Measurements from ENCODE around the gene SNAPC2.
A peak's percentile ranks its signal among the peaks of the same experiment; 100 is the strongest.

SNAPC2 gene

GRCh38 chr19:7904074-7905020 is 15.8 kb upstream of the SNAPC2 start:
- H3K4me3 ChIP-seq (ENCODE audit: insufficient read depth in 1 of 2, low read depth in 1 of 2, low read length in 2 of 2), result peak overlapping the region; percentile 89 to 97
- H3K9ac ChIP-seq (ENCODE audit: low read length), result peak overlapping the region; percentile 93
- H3K23ac ChIP-seq (ENCODE audit: low read length in 2 of 2), result no peak overlapping the region
- H3K14ac ChIP-seq (ENCODE audit: low read length in 2 of 2), result peak overlapping the region in 1 of 2 experiments; percentile 5
- peak; percentile 41 for DNase-seq
- H2BK120ac ChIP-seq (ENCODE audit: low read depth, low read length), result peak overlapping the region; percentile 91
- peak overlapping the region; percentile 17 to 72 for H2BK12ac ChIP-seq (ENCODE audit: low read length in 2 of 2)
- H2BK15ac ChIP-seq (ENCODE audit: low read depth, poor library complexity, severe bottlenecking), result peak overlapping the region; percentile 70
- H2BK5ac ChIP-seq (ENCODE audit: low read depth, low read length, poor library complexity, severe bottlenecking), result peak overlapping the region; percentile 53
- H2AK5ac ChIP-seq (ENCODE audit: low read length, severe bottlenecking), result peak overlapping the region; percentile 12
- peak overlapping the region; percentile 75 for H4K8ac ChIP-seq (ENCODE audit: low read length)
- 28% methylated on average over 33 of the region's 68 CpGs for whole genome bisulfite sequencing
- H3K27me3 ChIP-seq (ENCODE audit: control insufficient read depth in 1 of 2, insufficient read depth in 1 of 2, low read length in 2 of 2), result no peaks in the 10 kb centered on the region
- H3K4me1 ChIP-seq (ENCODE audit: control insufficient read depth, insufficient read depth, low read depth, low read length), result peaks cover 43% of the 10 kb centered on the region
- peak overlapping the region; percentile 80 to 88 for H3K4ac ChIP-seq (ENCODE audit: low read depth in 1 of 2, low read length in 2 of 2)
- peak overlapping the region; percentile 74 for H4K91ac ChIP-seq (ENCODE audit: low read length)
- H3K36me3 ChIP-seq (ENCODE audit: control insufficient read depth in 1 of 2, insufficient read depth in 2 of 2, low read depth in 1 of 2, low read length in 2 of 2), result peaks cover 20 to 56% of the 10 kb centered on the region in 2 experiments
- peak overlapping the region; percentile 83 for H3K27ac ChIP-seq (ENCODE audit: low read length, poor library complexity, severe bottlenecking)
- H3K18ac ChIP-seq (ENCODE audit: low read depth in 1 of 2, low read length in 2 of 2), result peak overlapping the region; percentile 92 to 95
- H3K79me1 ChIP-seq (replicated peaks; ENCODE audit: low read length, poor library complexity, severe bottlenecking), result peaks cover 45% of the 10 kb centered on the region
- H3K4me2 ChIP-seq (ENCODE audit: low read length, poor library complexity, severe bottlenecking), result peak overlapping the region; percentile 85
- H2AFZ ChIP-seq (ENCODE audit: low read depth, low read length), result peak overlapping the region; percentile 2
- H3K9me3 ChIP-seq (ENCODE audit: control insufficient read depth, low read length), result no peaks in the 10 kb centered on the region

- Histone ChIP-seq H4K91ac (ENCODE audit: low read length) (no peak overlapping the region), H3K9ac (ENCODE audit: low read length) (peak overlapping the region; percentile 93), H3K4me3 (ENCODE audit: insufficient read depth in 1 of 2, low read depth in 1 of 2, low read length in 2 of 2) (peak overlapping the region; percentile 14 to 97), H3K23ac (ENCODE audit: low read length in 2 of 2) (no peak overlapping the region), H3K27ac (ENCODE audit: low read length, poor library complexity, severe bottlenecking) (no peak overlapping the region), H3K18ac (ENCODE audit: low read depth in 1 of 2, low read length in 2 of 2) (no peak overlapping the region), H2BK15ac (ENCODE audit: low read depth, poor library complexity, severe bottlenecking) (no peak overlapping the region), H4K8ac (ENCODE audit: low read length) (no peak overlapping the region), H2BK12ac (ENCODE audit: low read length in 2 of 2) (no peak overlapping the region), H3K79me1 (replicated peaks; ENCODE audit: low read length, poor library complexity, severe bottlenecking) (peaks cover 47% of the 10 kb centered on the region), H3K4me2 (ENCODE audit: low read length, poor library complexity, severe bottlenecking) (peak overlapping the region; percentile 9), H2BK5ac (ENCODE audit: low read depth, low read length, poor library complexity, severe bottlenecking) (no peak overlapping the region), H2AFZ (ENCODE audit: low read depth, low read length) (no peak overlapping the region), H3K27me3 (ENCODE audit: control insufficient read depth in 1 of 2, insufficient read depth in 1 of 2, low read length in 2 of 2) (no peaks in the 10 kb centered on the region), H3K4ac (ENCODE audit: low read depth in 1 of 2, low read length in 2 of 2) (no peak overlapping the region), H3K14ac (ENCODE audit: low read length in 2 of 2) (no peak overlapping the region), H2BK120ac (ENCODE audit: low read depth, low read length) (no peak overlapping the region), H3K4me1 (ENCODE audit: control insufficient read depth, insufficient read depth, low read depth, low read length) (peaks cover 43% of the 10 kb centered on the region), H3K9me3 (ENCODE audit: control insufficient read depth, low read length) (no peaks in the 10 kb centered on the region), H3K36me3 (ENCODE audit: control insufficient read depth in 1 of 2, insufficient read depth in 2 of 2, low read depth in 1 of 2, low read length in 2 of 2) (peaks cover 14 to 56% of the 10 kb centered on the region in 2 experiments), H2AK5ac (ENCODE audit: low read length, severe bottlenecking) (no peak overlapping the region)
- no peak for DNase-seq
- 81% methylated on average over 9 of the region's 10 CpGs for WGBS
Observed at GRCh38 chr19:7905268-7905667, 14.9 kb upstream of the SNAPC2 start.

GRCh38 chr19:7905859-7906258 is 14.3 kb upstream of the SNAPC2 start:
- no peak for DNase-seq
- peaks cover 18 to 56% of the 10 kb centered on the region in 2 experiments for H3K36me3 ChIP-seq (ENCODE audit: control insufficient read depth in 1 of 2, insufficient read depth in 2 of 2, low read depth in 1 of 2, low read length in 2 of 2)
- no peak overlapping the region for H2AFZ ChIP-seq (ENCODE audit: low read depth, low read length)
- H3K4me2 ChIP-seq (ENCODE audit: low read length, poor library complexity, severe bottlenecking), result no peak overlapping the region
- H4K91ac ChIP-seq (ENCODE audit: low read length), result no peak overlapping the region
- no peaks in the 10 kb centered on the region for H3K27me3 ChIP-seq (ENCODE audit: control insufficient read depth in 1 of 2, insufficient read depth in 1 of 2, low read length in 2 of 2)
- H3K4me1 ChIP-seq (ENCODE audit: control insufficient read depth, insufficient read depth, low read depth, low read length), result peaks cover 43% of the 10 kb centered on the region
- no peak overlapping the region for H3K14ac ChIP-seq (ENCODE audit: low read length in 2 of 2)
- no peak overlapping the region for H3K23ac ChIP-seq (ENCODE audit: low read length in 2 of 2)
- H3K27ac ChIP-seq (ENCODE audit: low read length, poor library complexity, severe bottlenecking), result no peak overlapping the region
- H3K4me3 ChIP-seq (ENCODE audit: insufficient read depth in 1 of 2, low read depth in 1 of 2, low read length in 2 of 2), result no peak overlapping the region
- 99% methylated on average over 10 of the region's 10 CpGs for whole genome bisulfite sequencing
- no peak overlapping the region for H2BK120ac ChIP-seq (ENCODE audit: low read depth, low read length)
- no peak overlapping the region for H2BK5ac ChIP-seq (ENCODE audit: low read depth, low read length, poor library complexity, severe bottlenecking)
- peak overlapping the region; percentile 93 for H3K9ac ChIP-seq (ENCODE audit: low read length)
- no peak overlapping the region for H4K8ac ChIP-seq (ENCODE audit: low read length)
- H2AK5ac ChIP-seq (ENCODE audit: low read length, severe bottlenecking), result no peak overlapping the region
- no peaks in the 10 kb centered on the region for H3K9me3 ChIP-seq (ENCODE audit: control insufficient read depth, low read length)
- no peak overlapping the region for H3K18ac ChIP-seq (ENCODE audit: low read depth in 1 of 2, low read length in 2 of 2)
- no peak overlapping the region for H2BK15ac ChIP-seq (ENCODE audit: low read depth, poor library complexity, severe bottlenecking)
- H3K79me1 ChIP-seq (replicated peaks; ENCODE audit: low read length, poor library complexity, severe bottlenecking), result peaks cover 48% of the 10 kb centered on the region
- no peak overlapping the region for H3K4ac ChIP-seq (ENCODE audit: low read depth in 1 of 2, low read length in 2 of 2)
- no peak overlapping the region for H2BK12ac ChIP-seq (ENCODE audit: low read length in 2 of 2)

DNA sequence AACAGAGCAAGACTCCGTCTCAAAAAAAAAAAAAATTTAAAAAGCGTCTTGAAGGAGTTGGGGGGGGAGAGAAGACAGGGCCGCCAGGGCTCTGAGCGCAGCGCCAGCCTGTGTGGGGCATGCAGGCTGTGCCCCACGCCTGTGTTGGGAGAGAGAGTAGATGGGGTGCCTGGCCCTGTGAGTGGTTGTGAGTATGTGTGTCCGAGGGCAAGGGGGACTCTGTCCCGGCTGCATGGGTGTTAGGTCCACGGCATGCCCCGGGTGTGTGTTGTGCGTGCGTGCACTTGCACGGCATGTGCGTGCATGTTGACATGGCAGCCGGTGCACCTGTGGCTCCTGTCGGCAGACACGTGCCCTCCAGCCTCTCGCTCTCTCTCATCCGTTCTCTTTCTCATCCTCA is 13.0 kb upstream of the SNAPC2 start:
- peaks cover 30 to 64% of the 10 kb centered on the region in 2 experiments for H3K36me3 ChIP-seq (ENCODE audit: control insufficient read depth in 1 of 2, insufficient read depth in 2 of 2, low read depth in 1 of 2, low read length in 2 of 2)
- H4K8ac ChIP-seq (ENCODE audit: low read length), result peak overlapping the region; percentile 43
- H3K9ac ChIP-seq (ENCODE audit: low read length), result no peak overlapping the region
- no peak overlapping the region for H3K23ac ChIP-seq (ENCODE audit: low read length in 2 of 2)
- H2BK12ac ChIP-seq (ENCODE audit: low read length in 2 of 2), result no peak overlapping the region
- H3K4me3 ChIP-seq (ENCODE audit: insufficient read depth in 1 of 2, low read depth in 1 of 2, low read length in 2 of 2), result peak overlapping the region in 1 of 2 experiments; percentile 15
- peaks cover 43% of the 10 kb centered on the region for H3K4me1 ChIP-seq (ENCODE audit: control insufficient read depth, insufficient read depth, low read depth, low read length)
- peaks cover 52% of the 10 kb centered on the region for H3K79me1 ChIP-seq (replicated peaks; ENCODE audit: low read length, poor library complexity, severe bottlenecking)
- H2AFZ ChIP-seq (ENCODE audit: low read depth, low read length), result no peak overlapping the region
- 98% methylated on average over 18 of the region's 19 CpGs for WGBS
- no peak overlapping the region for H3K14ac ChIP-seq (ENCODE audit: low read length in 2 of 2)
- H3K4ac ChIP-seq (ENCODE audit: low read depth in 1 of 2, low read length in 2 of 2), result no peak overlapping the region
- no peak overlapping the region for H2BK15ac ChIP-seq (ENCODE audit: low read depth, poor library complexity, severe bottlenecking)
- H2BK5ac ChIP-seq (ENCODE audit: low read depth, low read length, poor library complexity, severe bottlenecking), result no peak overlapping the region
- DNase-seq, result no peak
- no peak overlapping the region for H2BK120ac ChIP-seq (ENCODE audit: low read depth, low read length)
- no peak overlapping the region for H4K91ac ChIP-seq (ENCODE audit: low read length)
- H3K18ac ChIP-seq (ENCODE audit: low read depth in 1 of 2, low read length in 2 of 2), result no peak overlapping the region
- H3K27ac ChIP-seq (ENCODE audit: low read length, poor library complexity, severe bottlenecking), result no peak overlapping the region
- no peak overlapping the region for H3K4me2 ChIP-seq (ENCODE audit: low read length, poor library complexity, severe bottlenecking)
- H2AK5ac ChIP-seq (ENCODE audit: low read length, severe bottlenecking), result no peak overlapping the region
- H3K27me3 ChIP-seq (ENCODE audit: control insufficient read depth in 1 of 2, insufficient read depth in 1 of 2, low read length in 2 of 2), result no peaks in the 10 kb centered on the region
- no peaks in the 10 kb centered on the region for H3K9me3 ChIP-seq (ENCODE audit: control insufficient read depth, low read length)
